ENCODE results near the gene EXO1.
"Not testable (repeated sequence)": the region's sequence is repeated elsewhere in the genome, so short reads cannot be mapped to it uniquely, and the experiment has no call there.

Gene EXO1

DNA sequence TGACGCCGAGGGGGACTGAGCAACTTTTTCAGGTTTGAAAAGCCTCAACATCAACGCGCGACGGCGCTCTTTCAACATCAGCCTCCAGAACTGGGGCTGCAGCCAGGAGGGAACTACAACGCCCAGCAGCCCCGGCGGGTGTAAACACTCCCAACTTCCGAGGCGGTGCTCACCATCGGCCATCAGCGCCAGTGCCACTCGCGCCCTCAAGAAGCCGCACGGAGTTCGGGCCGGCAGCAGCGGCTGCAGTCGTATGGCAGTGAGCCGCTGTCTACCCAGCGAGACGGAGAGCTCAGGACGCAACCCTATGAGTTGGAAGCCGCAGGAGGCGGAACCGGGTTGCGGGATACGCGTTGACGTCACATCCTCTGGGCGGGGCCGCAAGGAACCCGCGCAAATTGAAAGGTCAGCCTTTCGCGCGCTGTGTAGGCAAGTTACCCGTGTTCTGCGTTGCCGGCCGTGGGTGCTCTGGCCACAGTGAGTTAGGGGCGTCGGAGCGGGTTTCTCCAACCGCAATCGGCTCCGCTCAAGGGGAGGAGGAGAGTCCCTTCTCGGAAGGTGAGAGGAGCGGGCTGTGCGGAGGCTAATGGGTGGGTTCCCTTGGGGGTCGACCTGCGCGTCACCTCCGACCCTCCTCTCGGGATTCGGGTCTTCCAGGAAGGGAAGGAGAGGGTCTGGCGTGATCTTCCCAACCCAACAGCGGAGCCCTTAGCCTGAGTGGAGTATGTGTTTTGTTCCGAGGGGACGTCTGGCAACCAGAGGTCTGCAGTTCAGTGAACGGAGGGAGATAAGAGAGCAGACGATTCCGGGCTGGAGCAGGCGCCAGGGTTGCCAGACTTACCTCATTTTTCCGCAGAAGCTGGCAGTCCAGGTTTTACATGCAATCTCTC lies at the start of gene EXO1:
EXO1 (plus strand) TSS at position 409 of the 890 bp plus-strand sequence. CDS start 2,222 bp downstream, outside the sequence.
- peak; percentile 92 for DNase-seq

DNA sequence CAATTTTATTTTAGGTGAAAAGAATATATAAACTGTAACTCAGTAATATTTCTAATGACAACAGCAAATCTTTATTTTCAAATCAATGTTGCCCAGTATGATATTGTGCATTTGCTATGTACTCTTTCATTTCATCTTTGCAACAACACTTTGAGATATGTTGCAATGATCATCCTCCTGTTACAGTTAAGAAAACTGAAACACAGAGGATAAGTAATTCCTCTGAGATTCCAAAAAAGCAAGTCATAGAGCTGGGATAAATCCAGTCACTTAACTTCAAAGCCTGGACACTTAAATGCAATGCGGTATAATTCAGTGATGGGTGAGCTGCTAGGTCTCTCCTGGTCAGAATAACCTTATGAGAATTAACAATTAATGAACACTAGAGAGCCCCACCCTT lies 48.6 kb upstream of the EXO1 start:
- DNase-seq = no peak

DNA sequence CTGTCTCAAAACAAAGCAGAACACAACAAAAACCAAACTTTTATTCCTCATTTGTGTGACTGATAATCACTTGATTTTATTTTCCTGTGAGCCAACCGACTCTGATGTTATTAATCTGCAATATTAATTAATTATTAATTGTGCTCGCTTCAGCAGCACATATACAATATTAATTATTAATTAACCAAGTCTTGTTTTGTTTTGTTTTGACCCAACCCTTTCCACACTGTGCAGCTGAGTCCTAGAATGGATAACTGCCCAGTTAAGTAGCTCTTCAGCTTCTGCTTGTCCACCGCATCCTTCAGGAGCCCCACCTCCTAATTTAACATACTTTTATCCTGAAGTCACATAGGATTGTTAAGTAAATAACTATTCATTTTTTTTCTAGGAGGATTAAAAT lies 47.4 kb upstream of the EXO1 start:
- no peak for DNase-seq

DNA sequence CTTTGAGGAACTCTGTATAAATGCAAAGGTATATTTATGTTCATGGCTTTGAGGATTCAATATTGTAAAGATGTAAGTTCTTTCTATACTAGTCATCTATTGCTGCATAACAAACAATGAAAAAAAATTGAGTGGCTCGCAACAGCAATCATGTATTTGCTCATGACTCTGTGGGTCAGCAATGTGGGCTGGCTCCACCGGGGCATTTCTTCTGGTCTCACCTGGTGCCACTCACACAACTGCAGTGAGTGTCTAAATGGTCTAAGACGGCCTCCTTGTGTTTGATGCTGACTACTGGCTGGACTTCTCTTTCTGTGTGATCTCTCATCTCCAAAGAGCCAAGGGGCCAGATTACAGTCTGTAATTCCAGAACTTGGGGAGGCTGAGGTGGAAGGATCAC lies 45.1 kb upstream of the EXO1 start:
- no peak for DNase-seq

DNA sequence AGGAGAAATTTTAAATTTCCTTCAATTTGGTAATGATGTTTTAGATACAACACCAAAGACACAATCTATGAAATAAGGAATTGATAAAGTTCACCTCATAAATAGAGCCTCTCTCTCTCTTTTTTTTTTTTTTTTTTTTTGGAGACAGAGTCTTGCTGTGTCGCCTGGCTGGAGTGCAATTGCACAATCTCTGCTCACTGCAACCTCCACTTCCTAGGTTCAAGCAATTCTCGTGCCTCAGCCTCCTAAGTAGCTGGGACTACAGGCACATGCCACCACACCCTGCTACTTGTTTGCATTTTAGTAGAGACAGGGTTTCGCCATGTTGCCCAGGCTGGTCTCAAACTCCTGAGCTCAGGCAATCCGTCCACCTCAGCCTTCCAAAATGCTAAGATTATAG lies 43.3 kb upstream of the EXO1 start:
- not testable (repeated sequence) for DNase-seq

DNA sequence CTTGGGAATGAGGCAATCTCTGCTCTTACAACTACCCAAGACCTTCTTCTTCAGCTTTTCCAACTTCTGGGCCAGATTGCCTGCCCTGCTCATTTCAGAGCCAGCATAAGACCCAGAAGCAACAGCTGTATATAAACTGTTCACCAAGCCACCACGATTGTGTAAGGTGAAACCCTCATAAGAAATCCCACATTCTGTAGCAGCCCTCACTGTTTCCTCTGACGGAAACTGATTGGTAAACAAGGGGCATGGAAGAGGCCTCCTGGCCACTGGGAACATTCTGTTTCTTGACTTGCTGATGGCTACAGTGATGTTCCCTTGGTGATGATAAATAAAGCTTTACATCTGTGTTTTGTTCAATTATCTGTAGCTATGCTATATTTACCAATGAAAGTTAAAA lies 39.7 kb upstream of the EXO1 start:
- no peak for DNase-seq

DNA sequence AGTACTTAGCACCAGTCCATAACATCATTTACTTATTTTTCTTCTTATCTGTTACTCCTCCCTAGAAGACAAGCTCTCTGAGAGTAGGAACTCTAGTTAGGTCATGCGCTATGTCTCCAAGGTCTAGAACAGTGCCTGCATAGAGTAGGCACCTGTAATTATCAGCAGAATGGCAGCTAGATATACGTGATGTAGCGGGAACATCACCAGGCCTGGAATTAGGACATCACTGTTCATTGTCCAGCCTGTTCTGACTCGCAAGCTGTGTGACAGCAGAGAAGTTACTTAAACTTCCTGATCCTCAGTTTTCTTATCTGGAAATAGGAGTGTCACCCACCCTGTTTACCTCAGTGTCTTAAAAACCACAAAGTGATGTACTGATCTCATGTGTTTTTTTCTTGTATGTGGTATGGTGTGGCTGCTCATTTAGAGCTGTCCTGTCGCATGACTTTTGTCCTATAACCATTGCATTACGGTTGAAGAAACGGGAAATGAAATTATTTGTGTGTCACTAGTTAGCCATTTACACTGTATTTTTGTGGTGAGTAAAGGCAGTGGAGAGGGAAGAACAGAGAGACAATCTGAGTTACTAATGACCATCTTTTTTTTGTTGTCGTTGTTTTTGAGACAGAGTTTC lies 37.1 kb upstream of the EXO1 start:
- DNase-seq = no peak

DNA sequence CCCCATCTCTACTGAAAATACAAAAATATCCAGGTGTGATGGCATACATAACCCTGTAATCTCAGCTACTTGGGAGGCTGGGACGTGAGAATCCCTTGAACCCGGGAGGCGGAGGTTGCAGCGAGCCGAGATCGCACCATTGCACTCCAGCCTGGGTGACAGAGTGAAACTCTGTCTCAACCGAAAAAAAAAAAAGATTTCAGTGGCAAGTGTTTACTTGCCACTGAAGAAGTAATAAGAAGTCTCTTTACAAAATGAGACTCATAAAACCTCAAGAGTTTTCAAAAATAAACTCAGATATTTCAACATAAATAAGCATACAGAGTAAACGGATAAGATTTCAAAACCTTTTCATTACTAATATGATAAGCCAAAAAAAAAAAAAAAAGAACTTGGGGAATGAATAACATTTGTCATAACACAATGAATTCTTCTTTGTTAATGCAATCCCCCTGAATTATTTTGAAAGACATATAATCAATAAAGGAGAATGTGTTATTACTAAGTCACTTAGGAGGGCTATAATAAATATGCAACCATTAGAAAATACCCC lies 34.2 kb upstream of the EXO1 start:
- DNase-seq = no peak

DNA sequence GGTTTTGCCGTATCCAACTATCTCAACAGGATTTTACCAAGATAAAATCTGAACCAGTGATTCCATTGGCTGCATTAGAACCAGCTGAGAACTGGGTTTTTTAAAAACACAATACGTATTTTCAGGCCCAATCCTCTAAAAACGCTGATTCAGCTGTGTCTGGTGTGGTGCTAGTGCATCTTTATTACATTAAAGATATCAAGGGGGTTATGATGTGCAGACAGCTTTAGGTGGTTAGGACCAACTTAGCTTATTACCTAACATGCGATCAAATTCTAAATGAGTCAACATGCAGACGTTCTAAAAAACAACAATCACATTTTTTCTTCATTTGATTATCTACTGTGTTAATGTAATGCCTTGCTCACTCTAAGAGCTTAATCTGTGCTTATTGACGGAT lies 32.0 kb upstream of the EXO1 start:
- no peak for DNase-seq

DNA sequence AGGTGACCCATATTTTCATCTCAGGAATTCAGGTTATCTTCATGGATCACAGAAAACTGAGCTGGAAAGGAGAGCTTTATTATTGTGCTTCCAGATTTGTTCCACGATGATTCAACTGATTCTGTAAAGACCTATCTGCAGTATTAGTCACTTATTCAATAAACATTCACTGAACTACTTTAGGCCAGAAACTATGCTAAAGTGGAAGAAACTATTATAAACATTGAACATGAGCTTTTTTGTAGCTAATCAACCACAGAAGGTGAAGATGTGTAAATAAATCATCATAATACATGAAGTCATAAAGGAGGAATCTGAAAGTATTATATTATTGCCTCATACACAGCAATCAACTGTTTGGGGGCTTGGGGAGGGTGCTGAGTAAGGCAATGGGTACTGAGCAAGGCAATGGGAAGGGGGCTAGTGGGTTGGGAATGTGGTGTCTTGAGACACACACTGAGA lies 30.6 kb upstream of the EXO1 start:
- DNase-seq = no peak

DNA sequence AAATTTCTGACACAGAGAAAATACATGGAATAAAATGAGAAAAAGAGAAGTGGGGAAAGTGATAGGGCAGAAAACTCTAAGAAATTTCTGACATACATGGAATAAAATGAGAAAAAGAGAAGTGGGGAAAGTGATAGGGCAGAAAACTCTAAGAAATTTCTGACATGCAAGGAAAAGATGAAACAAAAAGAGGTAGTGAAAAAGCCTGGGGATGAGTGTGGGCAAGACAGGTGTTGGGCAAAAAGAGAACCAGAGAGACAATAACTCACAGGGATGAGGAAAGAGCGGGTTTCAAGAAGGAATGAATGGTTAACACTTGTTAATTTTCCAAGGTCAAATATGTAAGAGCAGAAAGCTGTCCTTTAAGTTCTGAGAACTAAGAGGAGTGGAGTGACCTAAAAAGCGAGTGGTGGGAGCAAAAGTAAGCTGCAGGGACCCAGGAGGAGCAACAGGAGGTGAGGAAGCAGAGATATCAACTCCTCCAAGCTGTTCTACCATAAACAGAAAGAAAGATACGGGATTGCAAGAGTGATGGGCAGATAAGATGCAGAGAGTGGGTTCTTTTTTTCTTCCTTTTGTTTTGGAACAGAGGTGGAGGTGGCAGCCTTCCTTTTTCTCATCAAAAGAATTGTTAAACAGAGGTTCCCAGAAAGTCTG lies 29.9 kb upstream of the EXO1 start:
- DNase-seq = no peak

DNA sequence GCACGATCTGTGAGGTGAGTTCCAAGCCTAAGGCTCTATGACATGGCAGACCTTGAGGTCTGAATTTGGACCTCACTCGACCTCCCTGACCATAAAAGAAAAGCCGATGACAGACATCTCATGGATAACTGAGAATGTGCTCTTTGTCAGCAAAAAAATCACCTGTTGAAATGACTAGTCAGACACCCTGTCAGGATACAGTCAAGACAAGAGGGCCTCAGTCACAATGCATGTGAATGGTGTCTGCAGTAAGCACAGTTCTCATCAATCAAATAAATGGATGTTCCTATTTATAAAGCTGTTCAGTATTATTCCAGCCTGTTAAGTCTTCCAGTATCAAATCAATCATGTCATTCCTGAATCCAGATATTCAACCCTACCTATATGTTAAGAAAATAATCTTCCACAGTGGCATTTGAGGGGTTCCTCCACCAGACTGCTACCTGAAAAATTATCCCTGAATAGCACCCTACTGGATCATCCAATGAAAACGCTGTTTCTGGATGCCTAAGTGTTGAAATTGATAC lies 28.6 kb upstream of the EXO1 start:
- no peak for DNase-seq

DNA sequence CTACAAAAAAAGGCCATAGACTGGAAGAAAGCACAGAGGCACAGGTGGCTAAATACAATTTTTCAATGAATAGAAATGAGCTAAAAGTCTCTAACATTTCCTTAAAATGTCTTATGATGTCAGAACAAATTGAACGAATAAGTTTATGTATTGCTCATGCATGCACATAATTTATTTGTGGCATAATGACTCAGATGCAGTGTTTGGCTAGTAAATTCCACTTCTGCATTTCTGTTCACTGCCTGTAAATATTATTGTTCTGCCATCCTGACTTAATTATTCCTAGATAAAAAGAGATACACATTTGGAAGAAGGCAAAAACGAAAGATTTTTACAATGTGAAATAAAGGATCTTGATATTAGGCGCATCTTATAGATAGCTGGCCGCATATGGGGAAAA lies 26.6 kb upstream of the EXO1 start:
- DNase-seq = no peak

DNA sequence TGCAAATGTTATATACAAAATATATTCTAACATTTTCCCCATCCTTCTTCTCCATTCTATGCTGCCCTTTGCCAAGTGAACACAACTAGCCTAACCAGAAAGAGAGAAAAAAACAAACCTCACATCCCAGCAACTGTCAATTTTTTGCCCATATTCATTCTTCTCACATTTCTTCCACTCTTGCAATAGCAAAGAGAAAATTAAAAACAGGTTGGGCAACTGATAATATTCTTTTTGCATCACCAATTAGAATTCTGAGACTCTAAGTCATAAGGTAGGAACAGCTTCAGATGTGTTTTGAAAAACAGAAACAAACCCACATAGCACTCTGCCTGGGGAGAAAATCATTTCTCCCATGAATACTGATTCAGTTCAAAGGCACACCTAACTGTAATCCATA lies 25.2 kb upstream of the EXO1 start:
- DNase-seq = no peak

DNA sequence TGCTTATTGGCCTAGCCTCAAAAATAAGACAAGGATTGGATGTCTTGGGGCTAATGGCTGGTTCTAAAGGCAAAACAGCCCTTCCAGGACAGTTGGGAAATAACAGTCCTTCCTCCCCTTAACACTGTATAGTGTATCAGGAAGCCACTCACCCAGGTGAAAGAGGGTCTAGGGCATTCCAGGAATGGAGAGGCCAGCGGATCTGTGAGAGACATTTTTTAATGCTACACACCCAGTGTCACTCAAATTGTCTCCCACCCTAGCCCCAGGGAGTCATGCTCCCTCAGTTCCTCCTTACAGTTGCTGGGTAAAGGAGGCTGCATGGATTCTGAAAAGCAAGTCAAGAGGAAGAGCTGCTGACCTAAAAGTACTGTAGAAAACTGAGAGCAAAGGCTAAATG lies 24.1 kb upstream of the EXO1 start:
- DNase-seq = no peak

DNA sequence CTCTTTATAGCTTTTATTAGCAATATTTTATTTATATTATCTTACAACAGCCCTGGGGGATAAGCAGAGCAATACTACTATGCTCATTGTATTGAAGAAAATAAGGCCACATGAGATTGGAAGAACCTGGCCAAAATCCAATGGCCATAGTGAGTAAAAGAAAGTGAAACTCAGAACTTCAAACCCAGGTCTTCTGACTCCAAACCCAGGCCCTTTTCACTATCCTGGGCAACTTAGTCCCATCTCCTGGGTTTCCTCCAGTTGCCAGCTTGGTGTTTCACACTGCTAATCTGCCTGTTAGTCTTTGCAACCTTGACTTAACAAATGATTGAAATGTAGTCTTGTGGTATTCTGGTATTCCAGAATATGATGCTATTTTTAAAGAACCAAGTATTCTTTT lies 22.4 kb upstream of the EXO1 start:
- DNase-seq = no peak

DNA sequence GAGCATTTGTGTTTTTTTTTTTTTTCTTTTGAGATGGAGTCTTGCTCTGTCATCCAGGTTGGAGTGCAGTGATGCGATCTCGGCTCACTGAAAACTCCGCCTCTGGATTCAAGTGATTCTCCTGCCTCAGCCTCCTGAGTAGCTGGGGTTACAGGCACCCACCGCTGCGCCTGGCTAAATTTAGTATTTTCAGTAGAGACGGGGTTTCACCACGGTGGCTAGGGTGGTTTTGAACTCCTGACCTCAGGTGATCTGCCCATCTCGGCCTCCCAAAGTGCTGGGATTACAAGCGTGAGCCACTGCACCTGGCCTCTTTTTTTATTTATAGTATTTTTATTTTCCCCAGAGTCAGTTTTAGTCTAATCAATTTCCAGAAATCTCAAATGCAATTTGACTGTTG lies 21.4 kb upstream of the EXO1 start:
- DNase-seq = not testable (repeated sequence)

DNA sequence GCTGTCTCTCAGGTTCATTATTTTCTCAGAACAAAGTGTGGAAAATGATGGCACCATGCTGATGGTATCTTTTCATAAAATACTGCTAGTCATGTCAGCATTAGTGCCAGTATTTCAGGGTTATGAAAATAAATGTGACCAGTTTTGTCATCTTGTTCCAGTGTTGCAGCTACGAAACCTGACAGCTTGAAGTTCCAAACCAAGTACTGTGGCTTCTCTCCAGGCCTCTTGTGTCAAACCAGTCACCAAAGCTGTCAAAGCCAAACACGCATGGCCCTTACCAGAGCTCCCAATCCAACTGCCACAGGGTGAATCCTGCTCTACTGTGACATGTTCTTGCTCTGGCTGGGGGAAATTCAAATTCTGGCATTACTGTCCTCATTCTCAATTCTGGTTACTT lies 20.7 kb upstream of the EXO1 start:
- DNase-seq = no peak

DNA sequence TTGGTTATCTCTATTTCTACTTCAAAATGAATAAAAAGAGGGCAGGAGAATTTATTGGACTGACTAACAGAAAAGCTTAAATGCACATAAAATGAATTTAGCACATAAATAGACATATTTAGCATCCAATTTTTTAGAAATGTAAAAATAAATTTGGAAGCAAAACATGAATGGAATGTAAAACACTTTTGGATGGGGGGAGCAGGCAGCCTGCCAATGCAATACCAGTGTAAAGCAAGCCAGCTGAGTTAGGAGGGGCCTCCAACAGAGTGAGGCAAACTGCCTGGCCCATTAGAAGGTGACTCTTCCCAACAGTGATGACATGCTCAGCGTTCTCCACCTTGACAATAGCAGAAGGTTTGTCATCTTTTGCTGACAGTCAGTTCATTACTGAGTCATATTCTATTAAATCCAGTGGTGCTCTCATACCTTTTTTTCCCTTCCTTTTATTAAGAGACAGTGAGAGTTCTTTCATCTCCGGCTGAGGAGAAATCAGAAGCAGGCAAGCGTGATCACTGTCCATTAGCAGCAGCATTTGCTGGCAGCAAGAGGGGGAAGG lies 19.5 kb upstream of the EXO1 start:
- DNase-seq = no peak

DNA sequence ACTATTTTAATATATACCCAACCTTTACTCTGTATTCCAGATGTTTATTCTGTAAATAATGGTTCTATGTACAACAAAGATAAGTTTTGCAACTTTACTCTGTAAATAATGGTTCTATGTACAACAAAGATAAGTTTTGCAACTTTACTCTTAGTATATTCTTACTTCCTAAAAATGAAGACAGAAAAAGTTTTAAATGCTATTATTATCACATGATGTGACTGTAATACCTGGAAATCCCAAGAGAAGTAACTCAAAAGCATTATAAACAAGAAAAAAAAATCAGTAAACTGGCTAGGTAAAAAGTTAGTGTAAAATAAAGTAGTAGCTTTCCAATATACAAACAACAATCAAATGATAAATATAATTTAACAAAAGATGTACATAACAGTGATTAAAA lies 18.5 kb upstream of the EXO1 start:
- DNase-seq = no peak

DNA sequence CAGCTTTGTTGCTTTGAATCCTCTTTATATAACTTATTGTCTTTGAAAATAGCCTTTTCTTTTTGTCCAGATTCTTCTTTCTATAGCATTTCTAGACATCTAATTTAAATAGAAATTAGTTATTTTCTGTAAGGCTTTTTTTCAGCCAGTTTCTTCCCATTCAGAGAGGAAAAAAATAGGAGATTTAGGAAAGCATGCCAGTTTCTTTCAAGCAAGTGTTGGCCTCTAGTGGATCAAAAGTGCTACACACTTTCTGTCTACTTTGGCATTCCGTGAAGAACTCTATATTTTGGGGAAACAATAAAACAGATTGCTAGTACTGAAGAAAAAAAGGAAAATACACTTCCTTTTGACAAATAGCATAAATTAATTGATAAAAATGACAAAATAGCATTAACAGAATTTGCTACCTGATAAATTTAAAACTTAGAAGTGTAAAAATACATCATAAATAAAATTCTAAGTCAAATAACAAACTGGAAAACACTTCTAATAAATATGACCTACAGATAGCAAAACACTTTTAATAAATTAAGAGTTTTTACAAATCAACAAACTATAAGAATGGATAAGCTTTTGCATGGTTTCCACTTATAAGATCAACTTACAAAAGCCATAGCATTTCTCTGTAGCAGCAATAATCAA lies 13.1 kb upstream of the EXO1 start:
- DNase-seq = no peak

DNA sequence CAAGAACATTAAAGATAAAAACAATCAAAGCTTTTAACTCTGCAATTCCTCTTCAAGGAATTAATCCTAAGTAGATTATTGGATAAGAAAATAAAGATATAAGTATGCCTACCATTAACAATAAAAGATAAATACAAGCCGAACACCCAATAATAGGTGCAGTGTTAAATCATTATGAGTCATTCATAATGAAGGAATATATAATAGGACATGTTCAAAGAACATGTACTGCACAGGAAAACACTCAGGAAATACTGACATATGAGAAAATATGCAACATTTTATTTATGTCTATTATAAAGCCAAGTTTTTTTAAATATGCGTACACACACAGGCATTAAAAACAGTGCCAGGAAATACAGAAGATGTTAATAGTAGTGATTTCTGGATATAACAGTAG lies 11.1 kb upstream of the EXO1 start:
- DNase-seq = no peak

DNA sequence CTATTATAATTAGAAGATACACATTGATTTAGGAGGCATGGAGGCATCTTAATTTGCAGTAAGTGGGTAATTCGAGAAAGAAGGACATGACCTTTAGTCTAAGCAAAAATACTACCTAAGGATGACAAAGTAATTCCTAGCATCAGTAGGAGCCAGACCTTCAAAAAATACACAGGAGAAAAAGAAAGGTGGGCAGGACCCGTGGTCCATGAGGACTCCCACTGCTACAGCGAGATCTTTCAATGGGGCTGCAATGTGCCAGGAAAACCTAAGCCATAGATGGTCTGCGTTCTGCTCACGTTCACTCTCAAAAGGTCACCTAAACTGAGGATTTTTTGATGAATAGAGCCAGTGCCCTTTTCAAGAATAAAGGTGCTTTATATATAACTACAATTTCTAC lies 10.6 kb upstream of the EXO1 start:
- no peak for DNase-seq
